Transverse colon (tissue), 3 donors: ENCODE data around the gene RHCG.

Experiments
- POLR2A ChIP-seq: fragments of 450-650 bp; IDR thresholded peaks from one replicate; pipeline ENCODE4 v1.6.1; 2016; ENCODE audit warnings: antibody characterized with exemption, mild to moderate bottlenecking, moderate library complexity
- TF ChIP-seq, protein P1 (sequence below), 5 experiments: fragments of 200-600 bp in 3 of 5; fragments of 450-650 bp in 2 of 5; sonication (generic) in 3 of 5; IDR thresholded peaks; 1 replicate in 2 of 5; 2 replicates in 3 of 5; pipeline ENCODE4 v1.5.1; 2016 to 2017; ENCODE audit warnings: antibody characterized with exemption in 5 of 5, inconsistent platforms in 3 of 5, mild to moderate bottlenecking in 2 of 5, moderate library complexity in 1 of 5

DNA sequence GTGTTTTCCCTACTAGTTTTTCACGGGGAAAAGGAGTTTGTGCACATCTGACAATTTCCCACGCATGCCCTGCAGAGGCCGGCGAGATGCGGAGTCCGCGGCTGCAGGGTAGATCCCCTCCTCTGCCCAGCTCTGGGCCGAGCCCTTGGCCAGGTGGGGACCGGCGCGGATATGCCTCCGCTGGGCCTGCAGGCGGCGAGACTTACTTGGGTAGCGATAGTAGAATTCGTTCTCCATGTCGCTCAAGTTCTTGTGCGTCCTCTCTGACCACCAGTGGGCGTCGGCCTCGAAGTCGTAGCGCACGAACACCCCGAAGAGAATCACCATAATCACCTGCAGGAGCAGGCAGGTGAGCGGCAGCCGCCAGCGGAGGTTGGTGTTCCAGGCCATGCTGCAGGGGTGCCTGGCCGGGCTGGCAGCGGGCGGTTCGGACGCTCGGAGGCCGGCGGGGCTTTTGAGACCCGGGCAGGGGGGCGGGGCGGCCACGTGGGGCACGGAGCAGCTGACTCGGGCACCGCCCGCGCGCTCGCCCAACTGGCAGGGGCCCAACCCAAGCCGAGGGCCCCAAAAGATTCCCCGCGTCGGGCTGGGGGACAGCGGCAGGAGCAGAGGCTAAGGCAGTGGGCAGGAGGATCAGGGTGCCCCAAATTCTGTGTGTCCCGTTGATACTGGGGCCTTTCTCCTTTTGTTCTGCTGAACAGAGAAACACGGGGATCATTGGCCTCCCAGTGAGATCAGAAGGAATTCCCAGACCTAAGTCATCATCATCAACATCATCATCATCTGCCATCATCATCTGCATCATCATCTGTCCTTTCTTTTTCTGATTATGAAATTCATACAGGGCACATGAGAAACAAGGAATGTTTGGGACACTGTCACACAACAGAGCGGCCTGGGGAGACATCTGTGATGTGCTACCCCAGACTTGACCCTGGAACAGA lies at the start of gene RHCG:
- TF ChIP-seq POLR2A: no peak
- TF ChIP-seq, protein P1, sequence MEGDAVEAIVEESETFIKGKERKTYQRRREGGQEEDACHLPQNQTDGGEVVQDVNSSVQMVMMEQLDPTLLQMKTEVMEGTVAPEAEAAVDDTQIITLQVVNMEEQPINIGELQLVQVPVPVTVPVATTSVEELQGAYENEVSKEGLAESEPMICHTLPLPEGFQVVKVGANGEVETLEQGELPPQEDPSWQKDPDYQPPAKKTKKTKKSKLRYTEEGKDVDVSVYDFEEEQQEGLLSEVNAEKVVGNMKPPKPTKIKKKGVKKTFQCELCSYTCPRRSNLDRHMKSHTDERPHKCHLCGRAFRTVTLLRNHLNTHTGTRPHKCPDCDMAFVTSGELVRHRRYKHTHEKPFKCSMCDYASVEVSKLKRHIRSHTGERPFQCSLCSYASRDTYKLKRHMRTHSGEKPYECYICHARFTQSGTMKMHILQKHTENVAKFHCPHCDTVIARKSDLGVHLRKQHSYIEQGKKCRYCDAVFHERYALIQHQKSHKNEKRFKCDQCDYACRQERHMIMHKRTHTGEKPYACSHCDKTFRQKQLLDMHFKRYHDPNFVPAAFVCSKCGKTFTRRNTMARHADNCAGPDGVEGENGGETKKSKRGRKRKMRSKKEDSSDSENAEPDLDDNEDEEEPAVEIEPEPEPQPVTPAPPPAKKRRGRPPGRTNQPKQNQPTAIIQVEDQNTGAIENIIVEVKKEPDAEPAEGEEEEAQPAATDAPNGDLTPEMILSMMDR (IDR thresholded peaks at IDR 0.05): peak in 4 of 5 experiments; percentile 23 to 43 (median 36)
